ENCODE data around the gene CLSTN2.
"Not testable (repeated sequence)": the region's sequence is repeated elsewhere in the genome, so short reads cannot be mapped to it uniquely, and the experiment has no call there.

CLSTN2 gene

DNA sequence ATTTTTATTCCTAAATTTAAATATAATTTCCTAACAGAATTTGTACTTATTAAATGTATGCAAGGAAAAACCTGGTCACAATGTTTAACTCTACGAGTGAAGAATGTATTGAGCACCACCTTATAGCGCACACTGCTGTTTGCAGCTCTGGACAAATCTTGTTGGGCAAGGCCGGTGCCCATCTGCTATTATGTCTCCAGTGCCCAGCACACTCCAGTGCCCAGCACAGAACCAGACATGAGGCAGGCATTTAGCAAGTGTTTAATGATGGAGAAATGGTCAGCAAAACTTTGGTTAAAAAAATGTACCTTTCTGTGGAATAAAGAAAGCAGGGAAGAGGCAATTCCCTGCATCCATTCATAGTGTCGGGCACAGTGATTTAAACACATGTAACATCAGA, 488.2 kb downstream of the CLSTN2 start:
- no peak for DNase-seq (ENCODE audit: low read depth in 2 of 2)

DNA sequence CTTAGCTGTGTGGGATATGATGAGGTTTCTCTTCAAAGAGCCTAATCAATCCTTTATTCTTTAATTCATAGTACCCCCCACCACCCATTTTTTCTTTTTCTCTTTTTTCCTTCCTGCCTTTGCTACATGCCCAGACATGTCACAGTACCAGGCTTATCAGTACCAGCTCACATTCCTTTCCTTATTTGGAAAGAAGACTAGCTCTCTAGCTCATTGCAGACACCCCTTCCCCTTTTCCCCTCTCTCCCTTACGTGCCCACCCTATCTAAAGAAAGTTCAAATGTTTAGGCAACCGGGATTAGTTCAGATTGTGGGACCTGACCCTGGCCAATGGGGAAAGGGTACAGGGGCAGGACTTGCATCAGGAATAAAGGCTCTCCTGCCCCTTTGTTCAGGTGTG, 488.6 kb downstream of the CLSTN2 start:
- not testable (repeated sequence) for DNase-seq (ENCODE audit: low read depth in 2 of 2)

DNA sequence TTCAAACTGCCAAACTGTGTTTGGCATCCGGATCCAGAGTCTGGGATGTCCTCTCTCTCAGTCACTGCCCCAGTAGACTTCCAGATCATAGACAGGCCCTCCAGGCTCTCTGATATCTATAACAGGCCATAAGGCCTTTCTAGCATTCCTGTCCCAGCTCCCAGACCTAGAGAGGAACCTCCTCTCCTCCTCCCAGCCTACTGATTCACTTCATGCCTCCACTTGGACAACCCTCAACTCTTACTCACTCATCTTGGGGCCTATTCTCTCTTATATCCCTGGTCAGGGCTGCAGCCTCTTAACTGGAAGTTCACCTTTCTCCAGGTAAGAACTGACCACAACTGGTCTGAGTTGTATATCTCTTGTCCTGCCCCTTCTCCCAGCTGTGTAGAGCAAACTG, 489.2 kb downstream of the CLSTN2 start:
- no peak for DNase-seq (ENCODE audit: low read depth in 2 of 2)

DNA sequence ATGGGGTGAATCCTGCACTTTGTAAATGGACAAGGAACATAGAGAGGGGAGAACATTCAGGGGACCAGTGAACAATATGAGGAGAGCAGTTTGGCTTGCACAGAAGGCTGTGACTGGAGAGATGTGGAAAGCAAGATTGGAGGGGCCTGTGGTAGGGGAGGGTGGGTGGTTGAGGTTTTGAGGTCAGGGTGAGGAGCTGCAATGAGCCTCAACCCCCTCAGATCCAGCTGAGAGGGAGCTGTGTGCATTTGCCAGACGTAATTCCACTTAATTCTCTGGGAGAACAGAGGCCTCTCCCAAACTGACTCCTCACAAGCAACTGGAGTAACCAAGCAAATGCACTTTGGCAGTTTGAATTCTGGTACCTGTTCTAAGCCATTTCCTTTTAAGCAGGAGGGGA, 489.7 kb downstream of the CLSTN2 start:
- DNase-seq (ENCODE audit: low read depth in 2 of 2) = no peak

DNA sequence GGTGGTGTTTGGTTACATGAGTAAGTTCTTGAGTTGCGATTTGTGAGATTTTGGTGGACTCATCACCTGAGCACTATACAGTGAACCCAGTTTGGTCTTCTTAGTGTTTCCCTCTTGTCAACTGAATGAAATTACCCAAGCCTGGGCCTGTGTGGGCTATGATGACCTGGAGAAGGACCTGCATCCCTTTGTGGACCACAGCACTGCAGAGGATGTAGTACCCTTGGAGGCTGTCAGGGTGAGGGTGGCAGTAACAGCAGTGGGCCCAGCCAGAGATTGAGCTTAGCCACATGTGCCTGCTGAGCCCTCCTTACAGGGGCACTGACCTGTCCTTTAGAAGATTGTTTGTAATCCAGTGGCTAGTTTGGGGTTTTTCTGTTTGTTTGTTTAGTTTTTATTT, 492.8 kb downstream of the CLSTN2 start:
- no peak for DNase-seq (ENCODE audit: low read depth in 2 of 2)

DNA sequence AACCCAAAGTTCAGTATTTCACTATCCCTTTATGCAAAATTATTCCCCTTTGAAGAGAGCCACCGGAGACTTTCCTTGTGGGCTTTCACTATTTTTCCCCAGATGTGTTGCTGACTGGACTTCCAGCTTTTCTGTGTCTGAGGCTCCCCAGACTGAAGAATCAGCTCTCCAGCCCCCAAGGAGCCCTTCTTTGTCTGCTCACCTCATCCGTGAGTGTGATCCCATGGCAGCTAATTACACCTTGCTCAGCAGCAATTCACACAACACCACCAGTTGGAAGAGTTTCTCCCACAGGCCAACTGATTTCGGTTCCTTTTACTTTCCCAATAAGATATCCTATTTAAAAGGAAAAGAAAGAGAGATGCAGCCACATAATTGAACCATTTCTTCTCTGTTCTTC, 493.4 kb downstream of the CLSTN2 start:
- DNase-seq (ENCODE audit: low read depth in 2 of 2) = no peak

DNA sequence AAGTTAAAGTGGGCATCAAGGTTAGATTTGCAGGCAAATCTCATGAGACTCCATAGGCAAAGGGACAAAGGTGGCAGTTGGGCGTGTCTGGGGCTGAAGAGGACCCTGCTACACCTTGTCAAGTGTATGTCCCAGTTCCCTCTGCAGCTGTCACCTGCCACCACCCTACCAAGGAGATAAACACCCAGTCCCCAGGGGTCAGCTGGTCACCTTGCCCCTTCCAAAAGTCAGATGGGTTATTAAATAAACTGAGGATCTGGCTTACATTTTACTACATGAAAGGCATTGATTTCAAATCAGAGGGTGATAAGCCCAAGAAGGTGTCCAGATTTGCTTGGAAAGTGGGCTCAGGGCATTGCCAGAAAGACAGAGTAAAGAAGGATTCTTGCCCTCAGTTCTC, 494.8 kb downstream of the CLSTN2 start:
- no peak for DNase-seq (ENCODE audit: low read depth in 2 of 2)

DNA sequence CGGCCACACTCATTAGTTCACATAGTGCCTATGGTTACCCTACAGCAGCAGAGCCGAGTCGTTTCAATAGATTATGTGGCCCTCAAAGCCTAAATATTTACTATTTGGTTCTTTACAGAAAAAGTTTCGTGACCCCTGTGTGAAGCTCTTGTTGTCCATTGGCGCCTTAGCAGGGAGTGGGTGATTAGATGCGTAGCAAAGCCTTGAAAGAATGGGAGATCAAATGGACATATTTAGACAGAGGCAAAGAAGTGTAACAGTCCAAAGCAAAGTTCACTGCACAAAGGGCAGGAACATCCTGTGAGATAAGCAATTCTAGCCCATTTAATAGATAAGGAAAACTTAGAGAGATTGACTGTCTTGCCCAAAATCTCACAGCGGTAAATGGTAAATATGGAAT, 495.5 kb downstream of the CLSTN2 start:
- no peak for DNase-seq (ENCODE audit: low read depth in 2 of 2)

DNA sequence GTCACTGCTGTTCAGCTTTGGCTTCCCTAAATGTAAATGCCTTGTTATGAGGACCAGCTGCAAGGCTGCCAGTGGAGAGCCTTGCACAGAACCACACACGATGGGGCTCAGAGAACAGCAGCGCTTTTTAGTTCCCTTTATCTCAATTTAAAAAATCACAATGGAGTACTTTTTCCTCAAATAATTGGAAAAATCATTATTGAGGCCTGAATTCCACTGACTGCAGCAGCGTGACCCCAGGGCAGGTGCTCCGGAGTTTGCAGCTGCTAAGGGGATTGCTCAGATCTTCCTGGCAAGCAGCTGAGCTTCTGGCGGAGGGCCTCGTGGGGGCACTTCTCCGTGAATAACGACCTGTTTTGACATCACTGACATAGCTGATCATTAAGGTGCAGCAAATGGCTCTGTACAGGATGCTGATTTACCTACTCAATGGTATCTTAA, 497.3 kb downstream of the CLSTN2 start:
- DNase-seq (ENCODE audit: low read depth in 2 of 2) = no peak

DNA sequence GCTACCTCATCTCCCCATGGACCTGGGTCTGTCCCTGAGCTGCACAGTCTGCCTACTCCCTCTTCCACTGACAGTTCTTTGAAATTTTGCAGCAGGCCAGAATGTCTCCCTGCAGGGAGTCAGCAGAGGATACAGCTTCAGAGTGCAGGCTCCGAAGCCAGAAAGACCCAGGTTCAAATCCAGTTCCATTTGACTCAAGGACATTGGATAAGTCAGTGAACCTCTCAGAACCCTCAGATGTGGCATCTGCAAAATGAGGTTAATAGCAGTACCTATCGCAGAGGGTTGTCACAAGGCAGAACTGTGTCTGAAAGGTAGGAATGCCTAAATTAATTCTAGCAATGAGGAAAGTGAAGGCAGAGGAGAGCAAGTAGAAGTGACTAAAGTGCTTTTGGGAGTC, 498.4 kb downstream of the CLSTN2 start:
- no peak for DNase-seq (ENCODE audit: low read depth in 2 of 2)

DNA sequence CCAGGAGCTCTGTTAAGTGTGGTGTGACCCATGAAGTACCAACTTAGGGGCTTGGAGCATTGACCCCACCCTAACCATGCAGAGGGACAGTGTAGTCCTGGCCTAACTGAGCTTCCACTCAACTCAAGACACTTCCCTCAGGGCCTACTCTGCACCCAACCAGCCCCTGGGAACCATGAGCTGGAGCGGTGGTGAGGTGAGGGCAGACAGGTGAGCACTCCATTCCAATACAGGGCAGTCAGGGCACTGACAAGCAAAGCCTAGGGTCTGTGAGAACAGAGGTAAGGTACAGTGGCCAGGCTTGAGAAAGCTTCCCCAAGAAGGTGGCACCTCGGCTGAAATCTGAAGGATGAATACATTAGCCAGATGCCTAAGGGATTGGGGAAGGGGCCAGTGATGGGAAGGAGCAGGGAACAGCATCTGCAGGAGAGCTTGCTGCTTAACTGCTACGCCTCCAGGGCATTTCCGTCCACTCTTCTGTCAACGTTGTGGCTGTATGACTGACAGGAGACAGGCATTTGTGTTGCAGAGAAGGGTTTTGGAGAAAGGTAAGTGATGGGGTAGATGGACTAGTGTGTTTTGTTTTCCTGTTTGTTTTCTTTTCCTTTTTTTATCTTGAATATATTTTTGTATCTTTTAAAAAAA, 499.4 kb downstream of the CLSTN2 start:
- no peak for DNase-seq (ENCODE audit: low read depth in 2 of 2)

DNA sequence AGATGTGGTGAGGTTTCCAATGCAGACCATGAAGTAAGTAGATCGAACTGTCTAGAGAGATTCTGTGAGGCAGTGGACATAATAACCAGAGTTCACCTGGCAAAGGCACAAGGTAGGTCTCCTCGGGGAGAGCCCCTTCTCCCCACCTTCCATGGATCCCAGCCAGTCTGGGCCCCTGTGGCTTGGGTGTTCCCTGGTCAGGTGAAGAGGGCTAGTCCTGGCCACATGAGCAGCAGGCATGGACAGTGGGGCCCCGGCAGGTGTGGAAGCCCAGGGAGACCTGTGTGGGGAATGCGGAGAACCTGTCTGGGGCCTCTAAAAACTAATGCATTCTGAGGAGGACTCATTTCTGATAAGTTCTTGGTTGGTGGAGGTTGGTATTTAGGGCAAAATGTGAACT, 501.4 kb downstream of the CLSTN2 start:
- DNase-seq (ENCODE audit: low read depth in 2 of 2) = no peak

DNA sequence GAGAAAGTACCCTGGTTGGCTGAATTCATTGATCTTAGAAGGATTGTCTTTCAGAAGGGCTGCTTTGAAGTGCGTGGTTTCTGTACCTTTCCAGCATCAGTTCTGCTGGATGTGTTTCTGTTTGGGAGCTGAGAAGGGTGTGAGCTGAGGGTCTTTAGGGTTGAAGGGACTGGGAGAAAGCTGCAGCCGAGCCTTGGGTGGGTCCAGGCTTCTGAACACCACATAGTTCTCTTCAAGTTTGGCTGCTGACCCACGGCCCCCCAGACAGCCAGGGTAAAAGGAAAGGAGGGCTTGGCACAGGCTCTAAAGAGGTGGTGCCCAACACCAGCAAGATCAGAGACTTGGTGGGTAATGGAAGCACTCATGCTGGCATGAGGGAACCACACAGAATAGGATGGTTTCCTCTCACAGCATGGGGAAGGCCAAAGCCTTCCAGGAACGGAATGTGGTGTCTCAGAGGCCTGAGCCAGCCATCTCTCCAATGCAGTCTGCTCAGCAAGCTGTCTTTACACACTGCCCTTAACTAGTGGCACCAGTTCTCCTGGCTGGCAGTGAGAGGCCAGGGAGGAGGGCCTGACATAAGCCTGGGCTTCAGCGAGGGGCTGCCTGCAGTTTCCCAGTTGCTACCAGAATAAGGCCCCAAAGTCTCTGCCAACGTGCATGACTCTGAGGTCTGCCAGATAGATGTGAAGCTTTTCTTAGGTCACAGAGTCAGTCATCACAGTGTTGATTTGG, 503.9 kb downstream of the CLSTN2 start:
- DNase-seq (ENCODE audit: low read depth in 2 of 2) = no peak

DNA sequence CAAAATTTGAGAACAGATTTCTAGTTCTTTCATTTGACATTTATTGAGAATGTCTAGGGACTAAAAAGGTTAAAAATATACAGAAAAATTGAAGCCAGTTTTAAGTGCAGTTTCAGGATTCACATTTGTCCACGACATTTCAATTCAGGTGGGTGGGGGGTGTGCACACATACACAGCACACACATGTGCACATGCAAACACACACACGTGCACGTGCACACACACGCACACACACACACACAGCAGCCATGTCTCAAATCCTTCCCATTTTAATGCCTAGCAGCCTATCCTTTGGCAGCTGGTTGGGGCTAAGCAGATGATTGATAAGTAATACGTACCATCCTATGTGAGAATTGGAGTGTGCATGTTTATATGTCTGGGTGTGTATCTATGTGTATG, 504.5 kb downstream of the CLSTN2 start:
- DNase-seq (ENCODE audit: low read depth in 2 of 2) = no peak

DNA sequence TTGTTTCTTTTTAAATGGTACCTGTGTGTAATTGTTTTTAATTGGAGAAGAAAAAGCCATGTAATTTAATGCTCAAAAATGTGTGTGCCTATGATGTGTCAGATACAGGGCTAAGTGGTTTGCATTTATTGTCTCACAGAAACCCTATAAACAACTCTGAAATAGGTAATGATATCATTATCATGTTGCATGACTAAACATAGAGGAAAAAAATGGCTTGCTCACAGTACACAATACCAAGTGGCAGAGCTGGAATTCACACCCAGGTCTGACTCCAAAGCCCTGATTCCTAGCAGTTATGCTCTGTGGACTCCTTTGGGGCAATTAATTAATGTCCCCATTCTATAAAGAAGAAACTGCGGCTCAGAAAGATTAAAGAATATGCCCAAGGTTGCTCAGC, 505.5 kb downstream of the CLSTN2 start:
- no peak for DNase-seq (ENCODE audit: low read depth in 2 of 2)

DNA sequence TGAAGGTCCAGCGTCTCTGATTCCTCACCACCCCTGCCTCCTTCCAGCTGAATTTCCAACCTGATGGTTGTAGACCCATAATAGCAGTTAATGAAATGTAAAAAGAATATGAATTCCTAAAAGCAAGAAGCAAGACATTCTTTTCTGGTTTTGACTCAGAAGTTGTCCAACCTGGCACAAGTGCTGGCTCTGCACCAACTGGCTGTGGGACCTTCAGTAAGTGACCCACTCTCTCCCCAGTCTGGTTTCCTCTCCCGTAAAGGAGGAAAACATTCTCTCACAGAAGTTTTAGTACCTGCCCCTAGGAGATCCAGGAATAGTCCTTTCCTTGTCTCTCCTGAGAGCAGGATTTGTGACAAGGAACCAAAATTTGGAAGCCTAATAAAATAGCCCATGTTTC, 506.0 kb downstream of the CLSTN2 start:
- DNase-seq (ENCODE audit: low read depth in 2 of 2) = no peak

DNA sequence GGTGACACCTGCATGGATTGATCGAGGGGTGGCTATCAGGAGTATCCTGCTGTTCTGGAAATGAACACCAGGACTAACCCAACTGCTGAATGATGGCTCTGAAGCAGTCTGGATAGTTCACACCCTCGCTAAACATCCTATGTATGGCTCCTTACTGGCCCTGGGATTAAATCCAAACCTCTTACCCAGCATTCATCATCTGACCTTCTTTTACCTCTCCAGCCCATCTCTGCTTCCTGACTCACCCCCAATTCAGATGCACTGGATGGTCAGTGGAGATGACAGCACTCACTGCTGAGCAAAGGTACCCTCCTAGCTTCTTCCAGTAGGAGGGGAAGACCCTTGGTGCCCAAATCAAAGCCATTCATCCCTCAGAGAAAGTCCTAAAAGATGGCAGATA, 507.6 kb downstream of the CLSTN2 start:
- DNase-seq (ENCODE audit: low read depth in 2 of 2) = no peak

DNA sequence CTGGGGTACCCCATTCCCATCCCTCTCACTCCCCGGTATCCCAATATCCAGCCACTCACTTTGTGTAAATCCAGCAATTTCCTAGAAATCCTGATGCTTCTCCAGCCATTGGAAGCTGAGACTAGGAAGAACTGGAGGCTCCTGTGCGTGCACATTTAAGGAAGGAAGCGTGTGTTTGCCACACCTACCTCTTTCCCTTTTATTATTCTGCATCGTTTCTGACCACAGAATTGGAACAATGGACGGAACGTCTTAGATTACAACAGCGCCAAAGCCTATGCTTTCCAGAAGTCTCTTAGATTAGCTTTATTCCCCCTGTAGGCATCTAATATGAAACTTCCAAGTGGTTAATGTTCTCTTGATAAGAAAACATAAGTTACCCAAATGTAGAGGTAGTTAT, 508.1 kb downstream of the CLSTN2 start:
- no peak for DNase-seq (ENCODE audit: low read depth in 2 of 2)

DNA sequence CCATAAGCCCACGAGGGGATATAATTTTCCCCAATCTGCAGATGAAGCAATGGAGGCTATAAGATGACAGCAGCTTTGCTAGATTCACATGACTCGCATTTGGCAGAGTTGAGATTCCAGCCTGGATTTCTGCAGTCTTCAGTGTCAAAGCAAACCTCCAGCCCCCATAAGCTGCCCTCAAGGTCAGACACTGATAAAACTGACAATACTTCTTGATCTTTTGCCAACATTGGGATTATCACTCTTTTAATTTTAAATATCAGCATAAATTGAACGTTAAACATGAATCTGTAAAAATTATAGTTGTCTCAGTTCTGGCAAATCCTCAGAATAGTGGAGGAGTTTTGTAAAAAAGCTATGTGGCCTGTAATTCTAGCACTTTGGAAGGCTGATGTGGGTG, 508.8 kb downstream of the CLSTN2 start:
- DNase-seq (ENCODE audit: low read depth in 2 of 2) = no peak

DNA sequence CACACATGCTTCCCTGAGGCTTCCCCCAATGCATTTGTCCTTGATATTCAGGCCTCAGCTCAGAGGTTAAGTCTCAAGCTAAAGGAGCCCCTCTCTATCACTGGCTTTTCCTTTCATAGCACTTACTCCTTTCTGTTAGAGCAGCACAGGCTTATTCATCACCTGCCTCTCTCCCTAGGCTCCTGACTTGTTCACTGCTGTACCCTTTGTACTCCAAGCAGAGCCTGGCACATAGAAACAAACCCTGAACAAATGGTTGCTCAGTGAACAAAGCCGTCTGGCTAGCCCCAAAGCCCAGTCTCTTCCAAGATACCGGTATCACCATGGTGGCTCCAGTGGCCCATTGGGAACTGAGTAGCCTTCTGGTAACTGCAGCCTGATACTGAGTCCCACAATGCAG, 511.7 kb downstream of the CLSTN2 start:
- no peak for DNase-seq (ENCODE audit: low read depth in 2 of 2)

DNA sequence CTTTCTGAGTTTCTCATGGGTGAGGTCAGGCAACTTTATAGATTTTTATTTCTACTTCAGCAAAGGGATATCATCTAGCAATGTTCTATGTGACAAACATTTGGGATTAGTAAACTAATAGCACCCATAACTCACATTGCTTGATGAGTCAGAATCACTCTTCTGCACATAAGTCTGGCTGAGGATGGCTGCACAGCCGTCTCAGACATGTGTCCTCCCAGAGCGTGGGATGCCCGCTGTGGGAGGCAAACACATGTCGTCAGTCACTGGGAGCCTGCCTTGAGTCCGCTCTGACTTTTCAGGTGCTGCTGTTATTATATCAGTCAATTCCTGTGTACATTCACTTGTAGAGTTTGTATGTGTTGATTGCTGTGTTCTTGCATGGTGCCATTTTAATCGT, 512.2 kb downstream of the CLSTN2 start:
- DNase-seq (ENCODE audit: low read depth in 2 of 2) = no peak

DNA sequence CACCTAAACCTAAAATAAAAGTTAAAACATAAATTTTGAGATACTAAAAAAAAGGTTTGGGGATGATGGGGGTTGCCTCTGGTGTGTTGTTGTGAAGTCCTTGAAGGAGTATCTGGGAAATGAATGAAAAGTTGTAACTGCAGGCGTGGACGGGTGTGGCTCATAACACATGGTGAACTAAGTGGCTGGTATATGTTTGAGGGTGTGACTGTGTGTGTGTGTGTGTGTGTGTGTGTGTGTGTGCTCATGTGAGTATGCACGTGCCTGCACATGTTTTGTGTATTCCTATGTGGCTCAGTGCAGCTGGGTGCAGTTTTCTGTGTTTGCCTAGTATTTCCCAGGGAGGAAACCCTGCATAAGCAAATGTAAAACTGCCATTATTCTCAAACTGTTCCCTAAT, 513.0 kb downstream of the CLSTN2 start:
- DNase-seq (ENCODE audit: low read depth in 2 of 2) = no peak

DNA sequence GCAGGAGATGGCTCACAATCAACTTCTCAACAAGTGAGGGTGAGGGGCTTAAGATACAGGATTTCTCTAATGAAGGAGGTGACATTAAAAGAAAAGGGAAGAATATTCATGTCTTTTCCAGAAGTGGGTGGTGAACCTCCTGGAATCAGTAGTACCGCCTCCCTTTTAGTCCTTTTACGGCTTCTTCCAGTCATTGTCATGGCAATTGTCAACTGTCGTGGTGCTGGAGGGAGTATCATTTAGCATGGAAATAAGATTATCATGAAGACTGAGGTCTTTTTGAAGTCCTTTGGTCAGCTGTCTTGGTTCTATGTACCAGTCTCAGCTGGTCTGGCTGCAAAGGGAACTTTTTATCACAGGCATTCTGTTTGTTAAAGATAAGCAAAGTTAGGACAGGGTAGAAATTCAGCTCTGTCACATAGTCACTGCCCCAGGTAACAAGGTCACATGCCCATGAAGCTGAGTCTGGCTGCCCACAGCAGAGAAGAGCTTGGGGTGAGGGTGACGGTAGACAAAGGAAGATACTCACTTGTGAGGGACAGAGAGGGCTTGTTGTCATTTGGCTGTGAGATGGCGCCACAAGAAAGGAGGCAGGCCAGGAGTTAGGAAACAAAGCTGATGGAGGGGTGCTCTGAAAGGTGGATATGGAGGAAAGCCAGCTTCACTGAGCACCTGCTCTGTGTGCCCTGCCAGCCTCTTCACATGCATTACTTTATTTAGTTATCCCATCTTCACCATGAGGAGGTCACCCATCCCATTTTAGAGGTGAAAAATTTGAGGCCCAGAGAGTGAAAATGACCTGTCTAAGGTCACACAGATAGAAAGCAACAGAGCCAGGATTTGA, 514.6 kb downstream of the CLSTN2 start:
- DNase-seq (ENCODE audit: low read depth in 2 of 2) = no peak

All from stimulated activated CD8-positive, alpha-beta memory T cell treated with anti-CD3 and anti-CD28 coated beads, Interleukin-2, amount 100 ng/mL, for 48 hours (primary cell).